Mucosa of rectum (tissue), 2 donors: ENCODE results near the gene FRMD4A.
"Not testable (repeated sequence)": the region's sequence is repeated elsewhere in the genome, so short reads cannot be mapped to it uniquely, and the experiment has no call there.

ENCODE experiments used
- H3K27ac ChIP-seq, 2 donors: one replicate each; pipeline ENCODE4 v1.7.0; 2013; ENCODE audit warnings: inconsistent platforms in 2 of 2, low read depth in 2 of 2, low read length in 2 of 2
- H3K27me3 ChIP-seq, 2 donors: one replicate each; pipeline ENCODE4 v1.7.0; 2013; ENCODE audit warnings: low read length in 2 of 2; ENCODE audit not compliant: control insufficient read depth in 2 of 2, insufficient read depth in 2 of 2
- H3K36me3 ChIP-seq, 2 donors: one replicate each; pipeline ENCODE4 v1.7.0; 2013; ENCODE audit warnings: low read length in 2 of 2; ENCODE audit not compliant: control insufficient read depth in 2 of 2, insufficient read depth in 2 of 2
- H3K4me1 ChIP-seq, 2 donors: one replicate each; pipeline ENCODE4 v1.7.0; 2013; ENCODE audit warnings: low read length in 2 of 2, mild to moderate bottlenecking in 1 of 2; ENCODE audit not compliant: control insufficient read depth in 2 of 2, insufficient read depth in 2 of 2
- H3K4me3 ChIP-seq, 2 donors: one replicate each; pipeline ENCODE4 v1.7.0; 2013; ENCODE audit warnings: low read length in 2 of 2
- H3K9ac ChIP-seq, 2 donors: one replicate each; pipeline ENCODE4 v1.7.0; 2013; ENCODE audit warnings: low read length in 2 of 2, low read depth in 1 of 2, mild to moderate bottlenecking in 1 of 2
- H3K9me3 ChIP-seq, 2 donors: one replicate each; pipeline ENCODE4 v1.7.0; 2013; ENCODE audit warnings: low read length in 2 of 2; ENCODE audit not compliant: control insufficient read depth in 2 of 2
- donor health status: healthy.
- donor health status: Normal muscosa, but diverticular disease.

The FRMD4A gene

DNA sequence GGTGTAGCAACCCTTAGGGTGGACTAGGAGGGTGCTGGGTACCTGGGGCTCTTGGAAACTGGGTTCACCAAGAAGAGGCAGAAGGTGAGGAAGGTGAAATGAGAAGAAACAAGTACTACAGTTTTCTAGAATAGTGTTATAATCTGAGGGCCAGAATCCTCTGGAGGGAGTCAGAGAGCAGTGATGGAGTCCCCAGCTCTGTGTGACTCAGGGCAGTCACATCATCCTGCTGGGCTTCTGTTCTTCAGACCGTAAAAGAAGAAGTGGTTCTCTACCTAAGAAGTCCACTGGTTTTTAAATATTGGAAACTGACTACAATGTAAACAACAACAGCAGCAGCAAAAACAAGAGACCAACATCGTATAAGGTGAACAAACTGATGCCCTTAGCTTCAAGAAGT lies 546.7 kb downstream of the FRMD4A start:
- H3K4me3 ChIP-seq: no peak overlapping the region
- H3K4me1 ChIP-seq: peaks cover 5 to 9% of the 10 kb centered on the region in 2 donors
- H3K27me3 ChIP-seq: no peaks in the 10 kb centered on the region
- no peaks in the 10 kb centered on the region for H3K9me3 ChIP-seq
- H3K9ac ChIP-seq: no peak overlapping the region
- no peak overlapping the region for H3K27ac ChIP-seq
- no peaks in the 10 kb centered on the region for H3K36me3 ChIP-seq

DNA sequence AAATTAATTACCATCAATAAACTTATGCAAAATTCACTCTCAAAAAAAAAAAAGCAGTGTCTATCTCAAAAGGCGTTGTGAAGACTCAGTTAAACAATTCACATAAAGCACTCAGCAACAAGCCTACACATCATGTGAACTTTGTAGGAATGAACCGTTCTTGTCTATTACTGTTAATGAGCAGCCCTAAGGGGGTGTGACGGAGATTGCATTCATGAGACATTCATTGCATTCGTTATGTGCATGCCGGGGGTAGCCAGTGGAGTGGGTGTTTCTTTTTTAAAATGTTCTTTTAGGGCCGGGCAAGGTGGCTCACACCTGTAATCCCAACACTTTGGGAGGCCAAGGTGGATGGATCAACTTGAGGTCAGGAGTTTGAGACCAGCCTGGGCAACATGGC lies 551.0 kb downstream of the FRMD4A start:
- H3K4me1 ChIP-seq: no peaks in the 10 kb centered on the region
- H3K4me3 ChIP-seq: no peak overlapping the region
- H3K9me3 ChIP-seq: no peaks in the 10 kb centered on the region
- no peak overlapping the region for H3K27ac ChIP-seq
- no peaks in the 10 kb centered on the region for H3K27me3 ChIP-seq
- no peaks in the 10 kb centered on the region for H3K36me3 ChIP-seq
- H3K9ac ChIP-seq: no peak overlapping the region

DNA sequence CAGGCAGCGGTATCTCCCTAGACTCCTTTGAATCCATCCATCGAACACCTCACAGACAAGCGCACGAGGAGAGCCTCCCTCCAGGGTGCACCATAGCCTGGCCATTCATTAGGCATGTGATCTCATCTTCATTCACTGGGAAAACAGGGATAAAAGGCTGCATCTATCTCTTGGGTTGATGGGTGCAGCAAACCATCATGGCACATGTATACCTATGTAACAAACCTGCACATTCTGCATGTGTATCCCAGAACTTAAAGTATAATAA lies 552.1 kb downstream of the FRMD4A start:
- not testable (repeated sequence) for H3K36me3 ChIP-seq, H3K4me1 ChIP-seq, H3K27me3 ChIP-seq, H3K9ac ChIP-seq, H3K27ac ChIP-seq, H3K9me3 ChIP-seq, H3K4me3 ChIP-seq

GRCh38 chr10:13776861-13777311 lies 553.8 kb downstream of the FRMD4A start:
- no peak overlapping the region for H3K27ac ChIP-seq
- H3K4me3 ChIP-seq: no peak overlapping the region
- H3K27me3 ChIP-seq: no peaks in the 10 kb centered on the region
- peaks cover 0 to 2% of the 10 kb centered on the region in 2 donors for H3K4me1 ChIP-seq
- H3K9me3 ChIP-seq: no peaks in the 10 kb centered on the region
- H3K36me3 ChIP-seq: no peaks in the 10 kb centered on the region
- no peak overlapping the region for H3K9ac ChIP-seq

DNA sequence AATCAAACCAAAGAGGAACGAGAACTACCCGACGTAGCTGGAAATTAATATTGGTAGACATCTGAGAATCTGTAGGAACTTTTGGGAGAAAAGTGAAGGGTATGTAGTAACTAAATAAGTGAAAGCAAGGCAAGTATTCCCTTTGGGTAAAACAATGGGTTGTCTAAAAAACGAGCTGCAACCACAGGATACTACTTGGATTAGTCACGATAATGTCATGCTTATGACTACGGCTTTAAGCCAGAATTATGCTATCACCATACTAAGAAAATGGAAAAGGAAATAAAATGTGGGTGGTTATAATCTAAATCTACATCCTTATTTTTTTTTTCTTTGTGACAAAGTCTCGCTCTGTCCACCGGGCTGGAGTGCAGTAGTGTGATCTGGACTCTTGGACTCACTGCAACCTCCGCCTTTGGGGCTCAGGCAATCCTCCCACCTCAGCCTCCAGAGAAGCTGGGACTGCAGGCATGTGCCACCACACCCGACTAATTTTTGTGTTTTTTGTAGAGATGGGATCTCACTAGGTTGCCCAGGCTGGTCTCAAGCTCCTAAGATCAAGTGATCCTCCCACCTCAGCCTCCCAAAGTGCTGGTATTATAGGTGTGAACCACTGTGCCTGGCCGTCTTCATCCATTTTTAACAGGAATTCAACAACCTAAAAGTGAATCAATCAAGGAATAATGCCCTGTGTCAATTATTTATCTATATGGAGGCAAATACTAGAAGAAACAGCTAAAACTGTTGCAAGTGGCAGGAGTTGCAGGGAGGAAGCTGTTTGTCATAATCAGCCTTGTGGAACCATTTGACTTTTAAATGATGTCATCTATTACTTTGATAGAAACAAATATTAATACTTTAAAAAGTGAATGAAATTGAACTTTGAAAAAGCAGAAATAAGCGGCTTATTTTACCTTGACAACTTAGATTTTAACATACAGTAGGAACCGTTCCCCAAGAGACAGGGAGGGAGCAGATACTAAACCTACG lies 554.6 kb downstream of the FRMD4A start:
- no peaks in the 10 kb centered on the region for H3K9me3 ChIP-seq

DNA sequence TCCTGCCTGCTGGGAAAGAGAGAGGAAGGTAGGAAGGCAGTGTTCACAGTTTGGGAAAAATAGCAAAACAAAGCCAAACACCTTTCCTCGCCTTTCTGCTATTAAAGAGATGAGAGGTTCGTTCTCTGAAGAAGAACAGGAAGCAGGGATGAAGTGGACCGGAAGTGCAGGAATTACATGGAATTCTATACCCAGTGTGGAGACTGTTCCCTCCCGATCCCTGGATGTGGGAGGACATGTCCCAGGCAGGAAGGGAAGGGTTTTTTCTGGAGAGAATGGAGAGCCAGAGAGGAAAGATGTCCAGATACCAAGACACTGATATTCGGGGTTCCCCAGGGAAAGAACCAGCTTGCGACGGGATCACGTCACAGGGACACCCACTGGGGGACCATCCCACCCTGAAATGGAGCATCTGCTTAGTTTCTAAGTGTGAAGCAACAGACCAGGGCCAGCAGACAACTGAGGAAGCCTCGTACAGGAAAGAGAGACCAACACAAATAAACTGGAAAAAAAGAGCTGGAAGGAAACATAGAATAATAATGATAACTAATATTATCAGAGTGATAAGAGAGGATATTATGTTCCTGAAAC lies 556.3 kb downstream of the FRMD4A start:
- H3K9ac ChIP-seq: no peak overlapping the region
- H3K4me1 ChIP-seq: peaks cover 0 to 2% of the 10 kb centered on the region in 2 donors
- H3K36me3 ChIP-seq: no peaks in the 10 kb centered on the region
- no peak overlapping the region for H3K27ac ChIP-seq
- no peaks in the 10 kb centered on the region for H3K27me3 ChIP-seq
- no peaks in the 10 kb centered on the region for H3K9me3 ChIP-seq
- no peak overlapping the region for H3K4me3 ChIP-seq

More for the DNA sequence above, 554.6 kb downstream of the FRMD4A start:
- H3K36me3 ChIP-seq: no peaks in the 10 kb centered on the region
- peaks cover 0 to 2% of the 10 kb centered on the region in 2 donors for H3K4me1 ChIP-seq
- H3K9ac ChIP-seq: no peak overlapping the region
- H3K27me3 ChIP-seq: no peaks in the 10 kb centered on the region
- no peak overlapping the region for H3K27ac ChIP-seq
- H3K4me3 ChIP-seq: no peak overlapping the region

DNA sequence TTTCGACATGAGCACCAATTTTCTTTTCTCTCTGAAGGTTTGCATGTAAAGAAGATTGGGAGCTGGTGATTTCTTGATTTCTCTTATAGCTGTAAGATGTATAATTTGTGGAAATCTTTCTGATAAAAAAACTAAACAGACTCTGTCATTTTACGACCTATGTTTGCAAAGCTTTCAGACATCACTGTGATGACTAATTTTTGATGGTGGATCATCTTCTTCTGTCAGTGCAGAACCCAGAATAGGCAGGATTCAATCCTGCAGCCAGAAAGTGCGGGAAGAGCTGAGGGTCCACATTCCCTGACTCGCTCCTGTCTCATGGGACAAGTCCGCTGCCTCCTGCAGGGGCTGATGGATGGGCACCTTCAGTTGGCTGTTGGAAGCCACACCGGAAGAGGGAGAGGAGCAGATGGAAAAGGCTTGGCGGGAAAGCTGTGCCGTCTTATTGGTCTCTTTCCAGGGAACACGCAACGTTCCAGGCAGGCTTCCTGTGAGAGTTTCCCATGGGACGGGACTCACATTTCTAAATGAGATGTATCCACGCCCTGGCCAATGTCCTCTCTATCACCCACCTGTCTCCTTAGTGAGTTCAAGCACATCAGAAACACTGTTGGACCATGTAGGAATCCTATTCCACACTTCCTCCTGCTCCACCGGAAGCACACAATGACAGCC lies 557.1 kb downstream of the FRMD4A start:
- Histone ChIP-seq H3K27ac (no peak overlapping the region), H3K4me1 (peaks cover 0 to 2% of the 10 kb centered on the region in 2 donors), H3K27me3 (no peaks in the 10 kb centered on the region), H3K36me3 (no peaks in the 10 kb centered on the region), H3K9me3 (no peaks in the 10 kb centered on the region), H3K4me3 (no peak overlapping the region), H3K9ac (no peak overlapping the region)

DNA sequence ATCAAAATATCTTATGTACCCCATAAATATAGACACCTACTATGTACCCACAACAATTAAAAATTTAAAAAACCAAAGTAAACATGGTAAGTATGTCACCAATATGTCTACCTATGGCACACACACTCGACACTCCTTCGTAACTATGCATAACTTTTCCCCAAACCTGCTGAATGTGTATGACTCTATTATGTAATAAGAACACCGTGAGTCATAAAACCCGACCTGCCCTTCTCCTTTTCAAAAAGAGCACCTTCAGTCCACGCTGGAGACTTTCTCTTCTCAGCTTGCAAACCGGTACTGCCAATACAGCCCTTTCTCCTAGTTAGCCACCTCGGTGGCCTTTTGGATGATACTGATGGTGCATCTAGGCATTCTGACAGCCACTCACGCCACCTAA lies 557.7 kb downstream of the FRMD4A start:
- Histone ChIP-seq H3K27me3 (no peaks in the 10 kb centered on the region), H3K4me3 (no peak overlapping the region), H3K36me3 (no peaks in the 10 kb centered on the region), H3K9me3 (no peaks in the 10 kb centered on the region), H3K4me1 (peaks cover 0 to 3% of the 10 kb centered on the region in 2 donors), H3K9ac (no peak overlapping the region), H3K27ac (no peak overlapping the region)

- no peak overlapping the region for H3K4me3 ChIP-seq
- H3K27ac ChIP-seq: no peak overlapping the region
- H3K36me3 ChIP-seq: no peaks in the 10 kb centered on the region
- H3K27me3 ChIP-seq: no peaks in the 10 kb centered on the region
- peaks cover 0 to 10% of the 10 kb centered on the region in 2 donors for H3K4me1 ChIP-seq
- no peaks in the 10 kb centered on the region for H3K9me3 ChIP-seq
- no peak overlapping the region for H3K9ac ChIP-seq
Measured at GRCh38 chr10:13771992-13772391, 558.7 kb downstream of the FRMD4A start.
